GM13977 (cell line): Measurements from ENCODE around the gene PARPBP.
"Not testable (repeated sequence)": the region's sequence is repeated elsewhere in the genome, so short reads cannot be mapped to it uniquely, and the experiment has no call there.

Experiments
- DNase-seq: peaks from one replicate; pipeline ENCODE4 v3.0.0; 2012; ENCODE audit warnings: low spot score
- CTCF ChIP-seq: IDR thresholded peaks from 2 replicates; pipeline ENCODE4 v1.5.1; 2012; ENCODE audit warnings: mild to moderate bottlenecking, control low read depth; ENCODE audit not compliant: insufficient read depth; ENCODE audit errors: extremely low read depth, missing control alignments
- in situ Hi-C: fragments of 300-500 bp; cut with MboI; formaldehyde crosslinking; loops from one replicate; pipeline ENCODE4 v1.12.0; 2022; ENCODE audit warnings: low sequenced_read_pairs, low pct_unique_long_range_greater_than_20kb, mixed read lengths, inconsistent platforms; ENCODE audit not compliant: unreplicated experiment

Gene PARPBP

GRCh38 chr12:102120886-102121285, 903 bp downstream of the PARPBP start:
- no peak for TF ChIP-seq CTCF
- DNase-seq = peak; percentile 9
- in situ Hi-C loops = no loop called here

DNA sequence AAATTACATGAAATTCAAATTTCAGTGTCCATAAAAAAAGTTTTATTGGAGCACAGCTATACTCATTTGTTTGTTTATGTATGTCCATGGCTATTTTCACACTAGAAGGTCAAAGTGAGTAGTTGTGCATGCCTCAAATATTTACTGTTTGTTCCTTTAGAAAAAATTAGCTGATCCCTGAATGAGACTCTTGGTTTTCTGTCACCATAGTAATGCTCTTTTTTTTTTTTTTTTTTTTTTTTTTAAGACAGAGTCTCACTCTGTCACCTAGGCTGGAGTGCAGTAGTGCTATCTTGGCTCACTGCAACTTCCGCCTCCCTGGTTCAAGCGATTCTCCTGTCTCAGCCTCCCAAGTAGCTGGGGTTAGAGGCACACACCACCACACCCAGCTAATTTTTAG, 1.3 kb downstream of the PARPBP start:
- in situ Hi-C loops, DNase-seq: not testable (repeated sequence)

DNA sequence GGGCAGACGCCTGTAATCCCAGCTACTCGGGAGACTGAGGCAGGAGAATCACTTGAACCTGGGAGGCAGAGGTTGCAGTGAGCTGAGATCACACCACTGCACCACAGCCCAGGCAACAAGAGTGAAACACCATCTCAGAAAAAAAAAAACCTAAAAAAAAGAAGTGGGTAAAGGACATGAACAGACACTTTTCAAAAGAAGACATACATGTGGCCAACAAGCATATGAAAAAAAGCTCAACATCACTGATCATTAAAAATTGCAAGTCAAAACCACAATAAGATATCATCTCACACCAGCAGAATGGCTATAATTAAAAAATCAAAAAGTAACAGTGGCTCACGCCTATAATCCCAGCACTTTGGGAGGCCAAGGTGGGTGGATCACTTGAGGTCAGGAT, 10.7 kb downstream of the PARPBP start:
- DNase-seq, in situ Hi-C loops: not testable (repeated sequence)

DNA sequence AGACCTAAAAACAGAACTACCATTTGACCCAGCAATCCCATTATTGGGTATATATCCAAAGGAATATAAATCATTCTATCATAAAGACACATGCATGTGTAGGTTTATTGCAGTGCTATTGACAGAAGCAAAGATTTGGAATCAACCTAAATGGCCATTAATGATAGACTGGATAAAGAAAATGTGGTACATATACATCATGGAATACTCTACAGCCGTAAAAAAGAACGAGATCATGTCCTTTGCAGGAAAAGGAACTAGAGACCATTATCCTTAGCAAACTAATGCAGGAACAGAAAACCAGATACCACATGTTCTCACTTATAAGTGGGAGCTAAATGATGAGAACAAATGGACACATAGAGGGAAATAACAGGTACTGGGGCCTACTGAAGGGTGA, 11.5 kb downstream of the PARPBP start:
- in situ Hi-C loops, DNase-seq: not testable (repeated sequence)

DNA sequence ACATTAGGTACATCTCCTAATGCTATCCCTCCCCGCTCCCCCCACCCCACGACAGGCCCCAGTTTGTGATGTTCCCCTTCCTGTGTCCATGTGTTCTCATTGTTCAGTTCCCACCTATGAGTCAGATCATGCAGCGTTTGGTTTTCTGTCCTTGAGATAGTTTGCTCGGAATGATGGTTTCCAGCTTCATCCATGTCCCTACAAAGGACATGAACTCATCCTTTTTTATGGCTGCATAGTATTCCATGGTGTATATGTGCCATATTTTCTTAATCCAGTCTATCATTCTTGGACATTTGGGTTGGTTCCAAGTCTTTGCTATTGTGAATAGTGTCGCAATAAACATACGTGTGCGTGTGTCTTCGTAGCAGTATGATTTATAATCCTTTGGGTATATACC, 17.6 kb downstream of the PARPBP start:
- DNase-seq, in situ Hi-C loops: not testable (repeated sequence)

DNA sequence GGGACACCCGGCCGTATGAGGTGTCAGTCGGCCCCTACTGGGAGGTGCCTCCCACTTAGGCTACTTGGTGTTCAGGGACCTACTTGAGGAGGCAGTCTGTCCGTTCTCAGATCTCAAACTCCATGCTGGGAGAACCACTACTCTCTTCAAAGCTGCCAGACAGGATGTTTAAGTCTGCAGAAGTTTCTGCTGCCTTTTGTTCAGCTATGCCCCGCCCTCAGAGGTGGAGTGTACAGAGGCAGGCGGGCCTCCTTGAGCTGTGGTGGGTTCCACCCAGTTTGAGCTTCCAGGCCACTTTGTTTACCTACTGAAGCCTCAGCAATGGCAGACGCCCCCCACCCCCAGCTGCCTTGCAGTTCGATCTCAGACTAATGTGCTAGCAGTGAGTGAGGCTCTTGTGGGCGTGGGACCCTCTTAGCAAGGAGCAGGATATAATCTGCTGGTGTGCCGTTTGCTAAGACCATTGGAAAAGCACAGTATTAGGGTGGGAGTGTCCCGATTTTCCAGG, 22.9 kb downstream of the PARPBP start:
- in situ Hi-C loops, DNase-seq: not testable (repeated sequence)

GRCh38 chr12:102144221-102144620, 24.2 kb downstream of the PARPBP start:
- no peak for DNase-seq
- in situ Hi-C loops = no loop called here
- TF ChIP-seq CTCF = no peak

GRCh38 chr12:102147062-102147587, 27.1 kb downstream of the PARPBP start:
- in situ Hi-C loops, DNase-seq: not testable (repeated sequence)

DNA sequence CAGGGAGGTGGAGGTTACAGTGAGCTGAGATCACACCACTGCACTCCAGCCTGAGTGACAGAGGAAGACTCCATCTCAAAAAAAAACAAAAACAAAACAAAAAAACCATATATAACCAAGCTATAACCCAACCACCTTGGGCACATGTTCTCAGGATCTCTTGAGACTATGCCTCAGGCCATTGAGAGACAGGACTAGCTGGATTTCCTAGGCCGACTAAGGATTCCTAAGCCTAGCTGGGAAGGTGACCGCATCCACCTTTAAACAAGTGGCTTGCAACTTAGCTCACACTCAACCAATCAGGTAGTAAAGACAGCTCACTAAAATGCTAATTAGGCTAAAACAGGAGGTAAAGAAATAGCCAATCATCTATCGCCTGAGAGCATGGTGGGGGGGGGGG, 35.2 kb downstream of the PARPBP start:
- in situ Hi-C loops, DNase-seq: not testable (repeated sequence)

DNA sequence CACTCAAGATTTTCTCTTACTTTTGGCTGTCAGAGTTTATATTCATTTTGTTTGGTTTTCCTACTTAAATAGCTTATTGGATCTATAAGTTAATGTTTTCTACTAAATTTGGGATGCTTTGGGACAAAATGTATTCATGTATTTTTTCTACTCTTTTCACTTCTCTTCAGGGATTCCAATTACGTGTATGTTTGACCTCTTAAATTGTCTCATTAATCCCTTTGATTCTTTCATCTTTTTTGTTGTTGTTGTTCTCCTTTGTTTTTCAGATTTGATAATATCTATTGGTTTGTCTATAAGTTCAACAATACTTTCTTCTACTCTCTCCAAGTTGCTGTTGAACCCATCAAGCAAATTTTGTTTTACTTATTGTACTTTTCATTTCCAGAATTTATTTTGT, 43.4 kb downstream of the PARPBP start:
- in situ Hi-C loops = no loop called here
- DNase-seq = no peak
- no peak for TF ChIP-seq CTCF
